HG03103 (cell line): ENCODE results near the gene TIMM10.
"Not testable (repeated sequence)": the region's sequence is repeated elsewhere in the genome, so short reads cannot be mapped to it uniquely, and the experiment has no call there.

Experiments used
- ATAC-seq: cut with Tn5 transposase; IDR thresholded peaks from one replicate; pipeline ENCODE4 v1.9.1; 2021; ENCODE audit warnings: low read depth; ENCODE audit not compliant: unreplicated experiment

TIMM10 gene

DNA sequence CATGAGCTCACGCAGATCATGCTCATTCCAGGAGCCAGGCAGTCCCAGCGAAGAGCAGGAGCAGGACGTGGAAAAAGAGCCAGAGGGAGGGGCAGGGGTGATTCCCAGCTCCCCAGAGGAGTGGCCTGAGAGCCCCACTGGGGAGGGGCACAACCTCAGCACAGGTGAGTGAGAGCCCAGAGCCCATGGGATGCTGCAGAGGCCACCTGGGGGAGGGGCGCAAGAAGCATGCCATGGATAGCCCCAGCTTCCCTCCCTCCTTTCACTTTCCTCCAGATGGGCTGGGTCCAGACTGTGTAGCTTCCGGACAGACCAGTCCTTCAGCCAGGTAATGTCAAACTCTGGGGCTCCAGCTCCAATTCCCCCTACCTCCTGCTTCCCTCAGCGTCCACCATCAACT, 13.0 kb upstream of the TIMM10 start:
- no peak for ATAC-seq

DNA sequence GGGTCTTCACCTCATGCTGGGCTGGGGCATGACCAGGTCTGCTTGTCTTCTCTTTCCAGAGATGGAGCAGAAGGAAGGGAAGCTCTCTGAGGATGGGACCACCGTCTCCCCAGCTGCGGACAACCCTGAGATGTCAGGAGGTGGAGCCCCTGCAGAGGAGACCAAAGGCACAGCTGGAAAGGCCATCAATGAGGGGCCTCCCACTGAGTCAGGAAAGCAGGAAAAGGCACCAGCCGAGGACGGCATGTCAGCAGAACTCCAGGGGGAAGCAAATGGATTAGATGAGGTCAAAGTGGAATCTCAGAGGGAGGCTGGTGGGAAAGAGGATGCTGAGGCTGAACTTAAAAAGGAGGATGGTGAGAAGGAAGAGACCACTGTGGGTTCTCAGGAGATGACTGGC, 12.0 kb upstream of the TIMM10 start:
- ATAC-seq: no peak

DNA sequence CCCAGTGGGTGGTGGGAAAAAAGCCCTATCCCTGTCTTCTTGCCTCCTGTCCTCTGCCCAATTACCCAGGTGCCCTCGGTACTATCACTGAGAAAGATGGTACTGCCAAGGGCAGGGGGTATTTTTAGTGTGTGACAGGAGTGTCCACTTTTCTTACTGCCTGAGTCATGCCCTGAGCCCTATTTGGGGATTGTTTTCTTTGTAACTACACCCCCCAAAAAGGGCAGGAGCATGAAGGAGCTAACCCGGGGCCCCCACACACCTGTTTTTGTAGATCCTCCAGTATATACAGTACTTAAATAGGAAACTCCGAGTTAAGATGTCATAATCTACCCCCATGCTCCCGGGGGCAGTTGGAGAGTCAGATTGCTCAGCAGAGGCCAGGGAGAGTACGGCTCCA, 10.6 kb upstream of the TIMM10 start:
- no peak for ATAC-seq

DNA sequence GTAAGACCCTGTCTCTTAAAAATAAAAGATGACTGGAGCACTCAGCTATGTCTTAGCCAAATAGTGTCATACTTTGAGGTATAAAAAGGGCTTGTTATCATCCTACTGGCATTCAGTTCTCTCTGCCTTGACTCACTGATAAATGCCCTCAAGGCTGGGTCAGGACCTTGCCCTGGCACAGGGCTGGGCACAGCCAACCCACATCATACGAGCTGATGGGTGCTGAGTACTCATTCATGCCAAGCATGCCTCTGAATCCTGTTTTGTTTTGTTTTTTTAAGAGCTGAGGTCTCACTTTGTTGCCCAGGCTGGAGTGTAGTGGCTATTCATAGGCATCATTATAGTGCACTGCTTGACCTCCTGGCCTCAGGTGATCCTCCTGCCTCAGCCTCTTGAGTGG, 8.8 kb upstream of the TIMM10 start:
- ATAC-seq: no peak

DNA sequence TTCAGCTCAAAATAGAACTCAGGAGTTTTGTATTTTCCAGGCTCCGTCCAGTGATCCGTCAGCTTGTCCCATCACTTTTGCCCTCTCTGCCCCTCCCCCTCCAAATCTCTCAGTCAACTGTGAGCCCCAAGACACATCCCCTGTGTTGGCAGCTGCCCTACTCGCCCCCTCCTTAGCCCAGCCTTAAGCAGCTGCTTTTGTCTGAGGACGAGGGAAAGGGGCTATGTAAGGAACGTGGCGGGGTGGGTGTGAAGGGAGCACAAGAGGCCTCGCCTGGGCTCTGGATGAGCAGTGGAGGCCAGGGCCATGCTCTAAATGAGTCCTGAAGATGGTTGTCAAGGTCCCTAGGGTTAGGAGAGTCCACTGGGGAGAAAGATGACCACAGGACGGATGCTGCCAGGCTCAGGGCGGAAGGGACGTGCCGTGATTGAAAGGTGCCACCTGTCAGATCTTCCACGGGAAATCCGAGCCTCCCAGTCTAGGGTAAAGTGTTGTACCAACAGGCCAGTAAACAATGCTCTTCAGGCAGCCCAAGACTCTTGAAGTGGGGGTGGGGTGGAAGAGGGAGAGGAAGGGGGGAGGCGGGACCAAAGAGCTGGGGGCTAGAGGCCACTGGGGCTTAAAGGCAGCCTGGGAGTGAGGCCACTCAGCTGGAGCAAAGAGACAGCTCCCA, 6.5 kb upstream of the TIMM10 start, which contains the start of gene SMTNL1:
Gene SMTNL1, plus strand, starts transcription at position 649 of the 673 bp plus-strand sequence. CDS start 5,048 bp downstream, outside the sequence.
- ATAC-seq: no peak

DNA sequence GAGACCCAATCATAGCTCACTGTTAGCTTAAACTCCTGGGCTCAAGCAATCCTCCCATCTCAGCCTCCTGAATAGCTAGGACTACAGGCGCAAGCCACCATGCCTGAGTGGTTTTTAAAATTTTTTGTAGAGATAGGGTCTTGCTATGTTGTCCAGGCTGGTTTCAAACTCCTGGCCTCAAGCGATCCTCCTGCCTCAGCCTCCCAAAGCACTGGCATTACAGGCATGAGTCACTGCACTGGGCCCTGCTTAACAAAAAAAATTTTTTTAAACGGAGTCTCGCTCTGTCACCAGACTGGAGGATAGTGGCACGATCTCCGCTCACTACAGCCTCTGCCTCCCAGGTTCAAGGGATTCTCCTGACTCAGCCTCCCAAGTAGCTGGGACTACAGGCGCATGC, 3.9 kb upstream of the TIMM10 start:
- not testable (repeated sequence) for ATAC-seq

DNA sequence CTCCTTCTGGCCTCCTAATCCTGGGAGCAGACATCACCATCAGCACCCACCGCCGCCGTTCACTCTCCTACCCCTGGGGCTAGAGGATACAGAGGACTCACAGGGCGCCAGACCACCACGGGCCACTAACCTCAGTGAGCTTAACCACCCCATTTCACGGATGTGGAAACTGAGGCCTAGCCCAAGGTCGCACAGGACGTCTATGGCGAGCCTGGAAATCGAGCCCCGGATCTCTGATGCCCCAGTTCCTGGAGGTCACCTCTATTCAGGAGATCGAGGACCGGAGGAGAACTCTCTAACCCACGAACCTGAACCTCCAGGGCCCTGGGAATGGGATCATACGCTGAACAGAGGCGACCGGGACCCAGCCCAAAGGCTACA, 349 bp downstream of the TIMM10 start:
- no peak for ATAC-seq

DNA sequence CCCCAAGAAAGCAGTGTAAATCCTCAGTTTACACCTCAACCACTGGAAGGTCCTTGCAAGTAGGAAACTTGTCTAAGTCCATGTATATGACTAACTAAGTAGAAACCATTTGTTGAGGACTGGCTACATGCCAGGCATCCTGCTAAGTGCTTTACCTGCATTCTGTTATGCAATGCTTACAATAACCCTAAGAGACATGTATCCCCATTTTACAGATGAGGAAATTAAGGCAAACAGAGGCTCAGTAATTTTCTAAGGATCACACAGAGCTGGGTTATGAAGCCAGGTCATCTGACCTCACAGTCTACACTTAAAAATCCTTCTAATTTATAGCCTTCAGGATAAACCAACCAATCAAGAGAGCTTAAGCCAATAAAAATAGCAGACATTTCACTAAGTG, 1.5 kb downstream of the TIMM10 start:
- no peak for ATAC-seq

DNA sequence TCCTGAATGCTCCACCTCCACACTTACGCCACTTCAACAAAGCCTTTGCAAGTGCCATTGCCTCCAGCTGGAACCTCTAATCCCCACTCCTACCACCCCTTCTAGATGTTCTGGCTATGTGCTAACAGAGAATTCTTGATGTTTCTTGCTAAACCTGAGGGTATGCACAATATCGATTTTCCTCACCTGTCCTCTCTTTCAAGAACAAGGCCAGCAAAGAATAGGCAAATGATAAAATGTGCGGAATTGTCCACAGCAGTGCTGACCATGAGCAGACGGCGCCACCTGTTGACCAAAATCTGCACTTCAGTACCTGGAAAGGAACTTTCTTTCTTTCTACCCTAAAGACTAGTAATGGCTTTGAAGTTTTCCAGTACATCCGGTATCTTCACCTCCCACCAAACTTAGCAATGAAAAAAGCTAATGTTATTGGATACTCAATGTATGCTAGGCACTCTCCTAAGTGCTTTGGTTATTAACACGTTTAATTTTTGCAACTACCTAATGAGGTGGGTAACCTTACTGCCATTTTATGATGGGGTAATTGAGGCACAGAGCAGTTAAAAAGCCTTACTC, 3.4 kb downstream of the TIMM10 start:
- ATAC-seq: no peak

DNA sequence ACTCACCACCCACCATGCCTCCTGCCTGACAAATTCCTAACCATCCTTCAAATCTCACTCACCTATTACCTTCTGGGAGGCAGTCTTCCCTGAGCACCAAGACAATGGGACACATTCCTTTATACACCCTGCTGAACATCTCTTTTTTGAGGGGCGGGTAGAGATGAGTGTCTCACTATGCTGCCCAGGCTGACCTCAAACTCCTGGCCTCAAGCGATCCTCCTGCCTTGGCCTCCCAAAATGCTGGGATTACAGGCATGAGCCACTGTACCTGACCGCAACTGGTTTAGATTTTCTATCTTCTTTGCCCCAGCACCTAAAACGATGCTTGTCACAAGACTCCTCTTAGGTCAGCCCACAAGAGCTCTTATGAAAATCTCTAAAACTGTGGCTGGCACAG, 7.1 kb downstream of the TIMM10 start:
- ATAC-seq: no peak

DNA sequence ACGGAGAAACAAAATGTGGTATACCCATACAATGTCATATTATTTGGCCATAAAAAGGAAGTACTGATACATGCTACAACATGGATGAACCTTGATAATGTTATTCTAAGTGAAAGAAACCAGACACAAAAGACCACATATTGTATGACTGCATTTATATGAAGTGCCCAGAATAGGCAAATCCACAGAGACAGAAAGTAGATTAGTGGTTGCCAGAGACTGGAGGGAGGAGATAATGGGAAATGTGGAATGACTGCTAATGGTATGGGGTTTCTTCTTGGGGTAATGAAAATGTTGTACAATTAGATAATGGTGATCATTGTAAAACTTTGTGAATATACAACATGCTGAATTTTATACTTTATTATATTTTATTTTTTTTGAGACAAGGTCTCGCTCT, 9.4 kb downstream of the TIMM10 start:
- no peak for ATAC-seq

DNA sequence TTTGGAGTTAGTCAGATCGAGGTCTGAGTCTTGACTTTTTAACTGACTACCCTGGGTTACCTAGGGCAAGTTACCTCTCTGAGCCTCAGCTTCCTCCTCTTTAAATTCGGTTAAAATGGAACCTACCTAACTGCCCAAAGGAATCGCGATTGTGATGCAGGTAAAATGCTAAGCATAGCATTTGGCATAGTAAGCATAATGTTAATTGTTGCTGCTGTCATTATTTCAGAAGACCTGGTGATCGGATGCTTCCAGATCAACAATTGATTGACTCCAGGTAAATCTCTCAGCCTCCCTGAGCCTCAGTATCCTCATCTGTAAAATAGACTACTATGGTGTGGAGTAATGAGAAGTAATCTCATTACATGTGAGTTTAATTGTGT, 14.5 kb downstream of the TIMM10 start:
- no peak for ATAC-seq

DNA sequence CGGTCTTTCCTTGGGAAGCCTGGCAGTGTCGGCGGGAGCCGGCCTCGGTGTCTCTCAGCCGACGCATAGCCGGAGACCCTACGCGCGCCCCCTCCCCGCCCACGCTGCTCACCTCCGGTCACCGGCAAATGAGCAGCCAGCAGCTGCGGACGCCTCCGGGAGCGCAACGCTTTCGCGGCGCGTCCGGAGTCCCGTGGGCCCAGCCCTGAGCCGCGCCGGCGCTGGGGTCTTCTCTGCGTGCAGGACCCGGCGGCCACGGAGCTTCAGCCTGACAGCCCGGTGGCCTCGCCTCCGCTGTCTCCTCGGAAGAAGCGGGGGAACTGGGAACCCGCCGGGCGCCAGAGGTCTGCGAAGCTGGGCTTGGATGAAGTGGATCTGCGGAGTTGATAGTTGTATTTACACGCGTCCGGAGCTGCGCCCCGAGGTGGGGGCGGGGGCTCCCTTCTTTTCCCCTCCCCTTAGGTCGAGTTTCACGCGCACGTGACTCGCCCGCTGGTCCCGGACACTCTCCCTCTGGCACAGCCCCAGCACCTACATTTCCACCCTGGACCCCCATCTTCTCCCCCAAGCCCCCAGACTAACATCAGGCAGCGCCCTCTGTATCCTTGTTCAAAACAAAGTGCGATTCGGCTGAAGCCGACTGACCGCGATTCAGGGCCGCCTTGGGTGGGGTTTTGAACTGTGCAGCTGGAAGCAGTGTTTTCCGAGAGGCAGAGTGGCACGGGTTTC, 15.1 kb downstream of the TIMM10 start, which contains the start of gene SLC43A1:
Gene SLC43A1, minus strand, starts transcription at position 371 of the 729 bp plus-strand sequence. CDS start 1,591 bp downstream, outside the sequence.
- ATAC-seq: peak; percentile 45

DNA sequence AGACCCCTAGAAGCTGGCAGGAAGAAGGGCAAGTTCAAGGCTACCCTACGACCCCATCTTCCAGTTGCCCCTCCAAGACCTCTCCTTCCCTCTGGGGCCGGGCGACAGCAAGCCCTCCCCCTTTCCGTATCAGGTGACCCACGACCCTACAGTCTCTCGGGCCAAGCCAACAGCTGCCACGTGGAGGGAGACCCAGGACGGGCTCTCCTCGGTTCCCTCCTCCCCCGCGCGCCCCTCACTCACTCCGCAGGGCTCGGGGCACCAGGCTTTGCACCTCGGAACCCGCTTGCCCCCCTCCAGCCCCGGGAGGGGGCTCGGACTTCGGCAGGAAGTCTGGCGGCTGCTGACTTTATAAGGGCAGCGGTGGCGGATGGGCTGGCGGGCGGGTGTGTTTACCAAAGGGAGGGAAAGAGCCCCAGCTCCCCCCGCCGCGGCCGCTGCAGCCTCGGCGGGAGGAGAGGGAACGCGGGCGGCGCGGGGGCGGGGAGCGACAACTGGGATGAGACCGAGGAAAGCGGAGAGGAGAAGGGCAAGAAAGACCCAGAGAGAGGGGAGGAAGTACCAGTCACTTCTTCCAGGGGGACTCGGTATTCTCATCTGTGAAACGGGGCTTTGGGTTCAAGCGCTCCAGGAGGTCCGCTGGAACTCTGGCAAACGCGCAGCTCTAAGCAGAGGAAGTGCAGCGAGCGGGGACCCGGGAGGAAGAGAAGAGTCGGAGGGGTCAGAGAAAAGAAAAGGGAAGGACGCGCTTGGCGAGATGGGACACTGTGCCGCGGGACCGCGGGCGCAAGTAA, 15.8 kb downstream of the TIMM10 start:
- ATAC-seq: peak; percentile 39

DNA sequence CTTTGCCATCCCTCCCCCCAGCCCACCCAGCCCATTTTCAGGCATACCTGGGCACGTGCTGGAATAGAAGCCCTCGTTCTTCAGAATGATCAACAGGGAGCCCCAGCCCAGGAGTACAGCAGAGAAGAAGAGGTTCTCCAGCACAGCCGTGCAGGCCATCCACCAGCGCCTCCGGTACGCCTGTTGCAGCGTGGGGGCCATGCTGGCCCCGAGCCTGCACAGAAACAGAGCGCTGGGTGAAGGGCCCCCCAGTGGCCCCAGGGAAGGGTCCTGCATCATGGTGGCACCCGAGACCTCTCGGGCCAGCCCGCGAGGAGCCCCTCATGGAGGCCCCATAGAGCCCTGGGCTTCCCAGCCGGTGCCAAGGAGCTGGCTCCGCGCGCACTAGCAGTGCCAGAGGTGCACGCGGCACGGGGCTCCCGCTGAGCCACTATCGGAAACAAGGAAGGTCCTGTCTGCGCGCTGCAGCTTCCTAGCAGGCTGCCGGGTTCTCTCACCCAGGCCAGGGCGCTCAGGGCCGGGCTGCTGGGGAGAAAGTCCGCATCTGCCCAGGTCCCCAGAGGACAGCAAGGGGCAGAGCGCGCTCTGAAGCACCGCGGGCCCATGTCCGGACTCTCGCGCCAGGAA, 16.5 kb downstream of the TIMM10 start:
- peak; percentile 39 for ATAC-seq

DNA sequence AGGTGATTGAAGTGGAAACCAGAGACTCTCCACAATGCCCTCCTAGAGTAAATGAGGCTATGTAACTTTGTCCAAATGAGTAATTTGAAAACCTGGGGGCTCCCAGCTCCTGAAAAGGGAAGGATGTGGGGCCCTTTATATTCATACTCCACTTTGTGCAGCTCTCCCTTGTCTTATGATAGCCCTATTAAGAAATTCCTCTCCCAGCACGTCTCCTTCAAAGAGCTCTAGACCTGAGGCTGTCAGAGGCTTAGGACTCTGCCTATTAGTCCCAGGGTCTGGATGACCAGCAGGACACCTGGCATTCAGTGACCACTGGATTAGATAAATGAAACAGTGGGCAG, 17.1 kb downstream of the TIMM10 start:
- no peak for ATAC-seq

DNA sequence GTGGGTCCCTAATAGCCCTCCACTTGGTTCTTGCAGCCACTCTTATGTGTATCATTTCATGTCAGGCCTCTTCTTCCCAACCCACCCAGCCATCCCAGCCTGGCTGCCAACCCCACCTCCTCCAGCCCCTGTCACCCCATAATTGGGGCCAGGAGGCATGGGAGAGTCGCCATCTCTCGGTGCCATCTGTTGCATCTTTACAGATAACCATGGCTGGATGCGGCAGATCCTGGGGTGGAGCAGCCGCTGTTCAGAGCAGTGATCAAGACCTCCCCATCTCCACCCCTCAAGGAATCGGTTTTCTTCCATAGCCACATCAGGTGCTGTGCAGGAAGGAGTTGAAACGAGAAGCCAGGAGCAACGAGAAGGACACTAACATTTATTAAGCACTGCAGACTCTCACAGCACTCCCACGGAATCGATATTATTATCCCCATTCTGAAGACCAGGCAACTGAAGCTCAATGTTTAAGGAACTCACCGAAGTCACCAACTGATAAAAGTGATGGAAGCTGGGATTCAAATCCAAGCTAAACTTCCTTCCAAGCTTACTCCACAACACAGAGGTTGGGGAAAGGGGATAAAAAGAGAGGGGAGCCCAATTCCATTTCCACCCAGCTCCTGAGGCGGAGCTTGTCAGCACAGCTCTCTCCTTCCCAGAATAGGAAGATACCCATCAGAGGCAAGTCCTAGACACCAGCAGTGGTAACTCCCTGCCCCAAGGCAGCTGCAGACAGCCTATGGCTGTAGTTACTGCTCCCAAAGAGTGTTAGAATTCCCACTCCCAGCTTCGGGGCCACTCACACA, 17.7 kb downstream of the TIMM10 start:
- no peak for ATAC-seq

DNA sequence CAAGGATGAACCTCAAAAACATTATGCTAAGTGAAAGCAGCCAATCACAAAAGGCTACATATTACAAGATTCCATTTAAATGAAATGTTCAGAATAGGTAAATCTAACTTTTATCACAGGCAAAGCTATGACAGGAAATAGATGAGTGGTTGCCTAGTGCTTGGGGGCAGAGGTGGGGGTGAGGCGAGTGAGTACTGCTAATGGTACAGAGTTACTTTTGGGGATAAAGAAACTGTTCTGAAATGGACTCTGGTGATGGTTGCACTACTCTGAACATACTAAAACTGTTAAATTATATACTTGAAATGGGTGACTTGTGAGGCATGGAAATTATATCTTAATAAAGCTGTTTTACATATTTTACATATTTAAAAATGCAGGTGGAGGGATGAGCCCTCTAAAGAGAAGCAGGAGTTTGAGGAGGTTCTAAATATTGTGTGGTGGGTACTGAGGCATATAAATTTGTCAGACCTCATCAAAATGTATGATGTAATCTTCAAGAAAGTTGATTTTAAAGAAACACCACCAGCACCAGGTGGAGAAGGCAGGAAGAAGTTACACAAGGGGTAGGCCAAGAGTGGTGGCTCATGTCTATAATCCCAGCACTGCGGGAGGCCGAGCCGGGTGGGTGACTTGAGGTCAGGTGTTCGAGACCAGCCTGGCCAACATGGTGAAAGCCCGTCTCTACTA, 18.7 kb downstream of the TIMM10 start:
- ATAC-seq: no peak
